Islet of Langerhans (tissue), 1 donor: ENCODE results near the gene SNAP47.

Experiments
- FAIRE-seq: peaks from one replicate; lab custom pipeline; 2011; peaks lifted over from hg19 to GRCh38; lab: Jason Lieb, UNC

SNAP47 gene

DNA sequence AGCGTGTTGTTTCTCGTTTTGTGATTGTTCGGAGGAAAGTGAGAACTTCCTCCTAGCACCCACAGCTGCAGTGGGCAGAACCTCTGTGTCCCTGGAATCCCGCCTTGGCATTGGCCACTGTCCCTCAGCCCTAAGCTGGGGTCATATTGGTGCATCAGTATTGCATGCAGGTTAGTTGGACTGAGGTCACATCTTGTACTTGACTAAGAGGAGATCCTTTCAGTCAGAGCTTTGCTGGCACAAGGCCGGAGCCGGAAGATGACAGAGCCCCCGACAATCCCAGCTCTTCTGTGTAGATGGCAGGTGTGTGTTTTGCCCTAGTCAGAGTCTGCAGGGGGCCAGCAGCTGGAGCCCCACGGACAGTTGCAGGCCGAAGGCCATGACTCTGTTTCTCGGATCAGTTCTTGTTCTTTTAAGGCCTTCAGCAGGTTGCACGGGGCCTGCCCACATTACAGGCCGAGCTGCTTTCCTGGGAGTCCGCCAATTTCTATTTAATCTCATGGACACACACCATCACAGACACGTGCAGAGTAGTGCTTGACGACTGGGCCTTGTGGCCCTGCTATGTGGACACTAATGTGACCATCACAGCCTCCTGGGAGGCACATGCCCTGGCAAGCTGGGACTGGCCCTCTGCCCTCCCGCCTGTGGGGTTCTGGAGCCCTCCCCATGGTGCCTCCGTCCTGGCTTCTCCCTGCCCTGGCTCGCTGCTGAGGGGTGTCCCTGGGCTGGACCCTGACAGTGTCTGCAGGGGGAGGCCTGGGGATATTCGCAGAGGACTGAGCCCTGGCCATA is 14.9 kb downstream of the SNAP47 start:
- no peak for FAIRE-seq

DNA sequence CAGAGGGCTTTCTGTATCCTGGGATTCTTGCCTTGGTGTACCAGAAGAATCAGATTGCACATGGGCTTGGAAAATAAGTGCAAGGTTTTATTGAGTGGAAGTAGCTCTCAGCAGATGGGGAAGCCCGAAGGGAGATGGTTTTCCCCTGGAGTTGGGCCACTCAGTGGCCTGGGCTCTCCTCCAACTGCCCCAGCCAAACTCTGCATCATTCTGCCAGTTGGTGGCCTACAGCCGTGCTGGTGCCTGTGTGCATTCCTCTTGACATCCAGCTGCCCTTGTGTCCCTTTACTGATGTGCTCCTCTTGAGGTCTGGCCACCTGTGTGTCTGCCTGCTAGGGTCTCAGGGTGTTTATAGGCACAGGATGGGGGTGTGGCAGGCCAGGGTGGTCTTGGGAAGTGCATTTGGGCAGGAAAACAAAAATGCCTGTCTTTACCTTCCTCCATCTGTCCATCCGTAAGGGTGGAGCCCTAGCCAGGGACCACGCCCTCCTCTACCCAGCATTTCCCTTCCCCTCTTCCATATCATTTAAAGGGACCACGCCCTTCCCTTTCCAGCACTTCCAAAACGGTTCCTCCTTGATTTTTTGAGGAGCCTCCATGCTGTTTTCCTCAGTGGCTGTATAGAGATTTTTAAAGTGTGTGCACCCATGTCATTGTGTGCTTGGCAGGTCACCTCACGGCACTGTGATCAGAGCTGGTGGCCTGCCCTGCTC is 18.9 kb downstream of the SNAP47 start:
- no peak for FAIRE-seq

DNA sequence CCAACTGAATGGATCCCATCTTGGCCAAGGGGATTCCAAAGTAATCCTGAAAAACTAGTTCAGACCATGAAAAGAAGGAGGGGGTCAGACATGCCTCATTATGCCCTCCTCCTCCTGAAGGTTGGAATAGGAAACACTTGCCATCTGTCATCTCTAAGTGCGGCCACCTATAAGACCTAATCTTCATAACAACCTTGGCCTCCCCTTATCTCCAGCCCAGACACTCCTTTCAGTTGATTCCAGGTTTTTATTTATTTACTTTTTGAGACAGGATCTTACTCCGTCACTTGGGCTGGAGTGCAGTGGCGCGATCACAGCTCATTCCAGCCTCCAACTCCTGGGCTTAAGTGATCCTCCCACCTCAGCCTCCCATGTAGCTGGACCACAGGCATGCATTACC is 19.7 kb downstream of the SNAP47 start:
- FAIRE-seq = no peak

DNA sequence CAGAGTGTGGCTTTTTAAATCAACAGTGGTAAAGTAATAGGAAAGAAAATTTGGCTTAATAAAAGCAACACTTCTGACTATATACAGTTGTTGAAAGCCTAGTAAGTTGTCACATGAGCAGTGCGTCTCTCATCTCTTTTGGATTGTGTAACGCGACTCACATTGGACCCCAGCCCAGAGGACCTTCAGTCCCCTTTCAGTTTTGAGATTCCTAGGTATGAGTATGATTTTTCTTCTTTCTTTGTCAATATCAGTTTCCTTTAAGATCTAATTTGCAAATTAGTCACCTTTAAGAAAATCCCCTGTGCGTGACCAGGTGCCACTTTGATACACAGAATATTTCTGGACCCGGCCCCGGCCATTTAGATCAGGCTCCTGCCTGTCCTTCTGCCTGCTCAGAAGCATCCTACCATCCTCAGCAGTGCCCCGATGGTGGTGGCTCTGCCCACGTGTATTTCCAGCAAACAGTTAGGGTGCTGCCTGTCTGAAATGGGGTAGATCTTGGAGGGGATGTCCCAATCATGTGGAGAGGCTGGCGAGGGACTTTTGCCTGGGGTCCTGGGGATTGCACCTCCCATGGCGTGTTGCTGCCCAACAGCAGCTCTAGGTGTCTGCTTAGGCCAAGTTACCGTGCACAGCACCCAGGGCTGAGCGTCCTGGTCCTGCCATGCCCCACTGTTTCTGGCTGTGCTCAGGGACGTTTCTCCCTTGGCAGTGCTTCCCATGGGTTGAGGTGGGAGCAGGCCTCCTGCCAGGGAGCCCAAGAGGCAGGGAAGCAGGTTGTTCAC is 21.1 kb downstream of the SNAP47 start:
- no peak for FAIRE-seq

DNA sequence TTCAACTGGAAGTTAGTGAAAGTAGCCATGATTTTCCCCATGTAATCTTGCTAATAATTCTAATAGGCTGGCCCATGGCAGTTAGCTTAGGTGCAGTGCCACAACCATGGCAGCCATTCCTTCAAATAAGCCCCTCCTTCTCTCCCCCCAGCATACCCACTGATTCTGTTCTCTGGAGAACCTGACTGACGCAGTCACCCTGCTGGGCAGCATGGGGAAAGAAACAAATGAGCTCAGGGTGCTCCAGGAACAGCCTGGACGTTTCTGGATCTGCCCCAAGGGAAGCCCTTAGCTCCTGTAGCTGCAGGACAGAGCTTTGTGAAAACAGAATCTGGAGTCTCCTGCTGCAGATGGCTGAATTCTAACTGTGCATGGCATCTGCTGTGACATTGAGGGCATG is 22.5 kb downstream of the SNAP47 start:
- no peak for FAIRE-seq

DNA sequence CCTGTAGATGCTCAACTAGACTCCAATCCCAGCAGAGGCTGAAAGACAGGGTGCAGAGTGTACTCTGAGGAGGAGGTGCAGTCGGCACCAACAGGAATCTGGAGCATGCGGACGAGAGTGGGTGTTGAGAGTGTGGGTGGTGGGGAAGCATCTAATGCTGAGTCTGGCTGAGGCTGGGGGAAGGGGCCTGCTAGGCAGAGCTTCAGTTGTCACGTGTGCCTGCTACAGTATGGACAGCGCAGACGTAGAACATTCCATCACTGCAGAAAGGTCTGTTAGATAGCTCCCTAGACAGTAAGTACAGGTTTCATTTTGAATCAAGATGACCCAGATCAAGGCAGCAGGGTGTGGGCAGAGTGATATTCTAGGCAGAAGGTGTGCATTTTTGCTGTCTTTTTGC is 23.1 kb downstream of the SNAP47 start:
- FAIRE-seq = no peak

DNA sequence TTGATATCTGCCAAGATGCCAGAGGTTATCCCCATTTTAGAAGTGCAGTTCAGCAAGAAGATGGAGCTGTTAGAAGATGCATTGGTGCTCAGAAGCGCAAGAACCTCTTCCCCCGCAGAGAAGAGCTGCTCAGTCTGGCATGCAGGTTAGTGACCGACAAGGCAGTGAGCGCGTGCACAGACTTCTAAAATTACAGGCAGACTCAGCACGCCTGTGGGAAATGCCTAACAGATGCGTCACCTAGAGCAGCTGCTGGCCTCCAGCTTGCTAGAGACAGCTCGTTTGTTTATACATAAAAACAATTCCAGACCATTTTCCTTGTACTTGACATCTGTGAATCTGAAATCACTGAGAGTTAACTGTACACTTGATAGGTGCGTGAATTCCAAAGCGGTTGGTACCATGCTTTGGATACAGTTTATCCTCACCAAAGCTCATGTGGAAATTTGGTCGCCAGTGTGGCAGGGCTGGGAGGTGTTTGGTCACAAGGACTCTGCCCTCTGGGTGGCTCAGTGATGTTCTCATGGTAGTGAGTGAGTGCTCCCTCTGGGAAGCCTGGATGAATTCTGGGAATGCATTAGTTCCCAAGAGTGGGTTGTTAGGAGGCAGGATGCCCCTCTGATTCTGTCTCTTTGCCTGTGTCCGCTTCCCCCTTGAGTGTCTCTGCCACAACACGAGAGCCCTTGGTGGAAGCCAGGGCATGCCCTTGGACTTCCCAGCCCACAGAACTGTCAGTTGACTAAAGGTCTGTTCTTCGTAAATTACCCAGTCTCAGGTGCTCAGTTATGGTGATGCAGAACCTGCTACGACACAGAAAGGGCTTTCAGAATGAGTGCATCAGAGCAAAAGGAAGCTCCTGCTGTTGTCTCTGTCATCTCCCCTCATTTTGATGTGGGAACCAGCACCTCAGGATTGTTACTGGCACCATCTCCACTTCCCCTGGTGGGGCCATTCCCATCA is 24.4 kb downstream of the SNAP47 start:
- no peak for FAIRE-seq

GRCh38 chr1:227760377-227760776 is 25.1 kb downstream of the SNAP47 start:
- no peak for FAIRE-seq

DNA sequence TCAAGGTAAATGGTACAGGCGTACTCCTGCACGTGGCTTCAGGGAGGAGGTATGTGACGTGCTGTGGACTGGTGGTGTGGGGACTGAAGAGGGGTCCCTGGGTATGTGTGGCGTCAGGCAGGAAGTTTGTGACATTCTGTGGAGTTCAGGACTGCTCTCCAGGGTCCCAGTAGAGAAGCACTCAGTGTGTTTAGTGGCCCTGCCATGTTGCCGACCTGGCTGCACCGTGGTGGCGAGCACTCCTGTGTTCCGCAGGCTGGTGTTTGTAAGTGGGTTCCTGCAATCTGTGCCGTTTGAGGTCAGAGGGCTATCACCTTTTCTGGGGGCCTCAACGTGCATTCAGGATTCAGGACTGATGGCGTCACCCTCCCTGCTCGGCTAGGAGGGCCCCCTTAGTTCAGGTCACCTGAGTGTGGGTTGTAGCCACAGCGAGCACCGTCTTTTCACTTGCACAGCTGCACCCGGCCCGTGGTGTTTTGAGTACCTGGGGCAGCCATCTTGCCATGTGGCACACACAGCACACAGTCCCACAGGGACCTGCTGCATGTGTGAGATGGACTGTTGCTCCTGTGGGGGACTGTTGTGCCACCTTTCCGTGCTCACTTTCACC is 26.5 kb downstream of the SNAP47 start:
- no peak for FAIRE-seq

DNA sequence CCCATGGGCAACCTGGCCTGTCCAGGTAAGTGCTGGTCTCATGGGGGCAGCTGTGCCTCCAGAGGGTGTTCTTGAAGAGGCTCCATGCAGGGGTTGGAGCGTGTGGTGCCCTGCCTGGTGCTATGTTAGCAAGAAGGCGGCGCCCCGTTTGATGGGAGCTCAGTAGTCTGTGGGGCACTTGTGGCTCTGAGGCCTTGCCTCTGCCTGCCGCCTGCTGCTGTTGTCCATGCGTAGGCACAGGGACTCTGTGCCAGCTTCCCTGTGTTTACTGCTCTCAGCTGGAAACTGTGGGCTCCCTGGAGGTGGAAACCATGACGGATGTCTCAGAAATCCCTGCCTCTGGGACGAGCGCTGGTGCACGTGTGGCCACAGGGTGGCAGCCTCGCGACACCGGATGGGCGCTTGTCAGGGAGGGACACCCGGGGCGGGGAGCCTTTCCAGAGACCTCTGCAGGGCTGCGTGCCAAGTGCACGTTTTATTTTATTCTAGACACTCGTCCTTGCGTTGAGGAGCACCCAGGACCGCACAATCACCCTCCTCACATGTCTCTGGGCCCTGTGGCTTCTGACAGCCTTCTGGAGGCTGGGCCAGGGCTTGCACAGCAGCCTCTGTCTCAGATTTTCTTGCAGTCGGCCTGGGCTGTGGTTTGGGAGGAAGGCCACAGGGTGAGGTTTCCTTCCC is 27.1 kb downstream of the SNAP47 start:
- peak; percentile 72 for FAIRE-seq

- no peak for FAIRE-seq
Observed at GRCh38 chr1:227763246-227764018, 28.2 kb downstream of the SNAP47 start.

DNA sequence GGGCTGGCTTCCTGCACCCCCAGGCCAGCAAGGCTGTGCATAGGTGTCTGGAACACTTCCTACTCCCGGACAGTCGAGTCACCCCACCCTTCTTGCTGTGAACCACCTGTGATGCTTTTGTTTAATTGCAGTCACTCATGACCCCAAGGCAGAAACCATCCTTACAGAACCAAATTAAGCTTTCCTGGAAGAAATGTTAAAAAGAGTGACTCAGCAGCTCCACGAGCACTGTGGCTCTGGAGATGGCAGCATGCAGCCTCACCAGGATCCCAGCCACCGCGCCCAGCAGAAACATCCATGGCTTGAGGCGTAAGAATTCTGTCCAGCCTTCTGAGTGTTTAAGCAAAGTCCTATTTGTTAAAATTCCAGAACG is 28.8 kb downstream of the SNAP47 start:
- FAIRE-seq = no peak

DNA sequence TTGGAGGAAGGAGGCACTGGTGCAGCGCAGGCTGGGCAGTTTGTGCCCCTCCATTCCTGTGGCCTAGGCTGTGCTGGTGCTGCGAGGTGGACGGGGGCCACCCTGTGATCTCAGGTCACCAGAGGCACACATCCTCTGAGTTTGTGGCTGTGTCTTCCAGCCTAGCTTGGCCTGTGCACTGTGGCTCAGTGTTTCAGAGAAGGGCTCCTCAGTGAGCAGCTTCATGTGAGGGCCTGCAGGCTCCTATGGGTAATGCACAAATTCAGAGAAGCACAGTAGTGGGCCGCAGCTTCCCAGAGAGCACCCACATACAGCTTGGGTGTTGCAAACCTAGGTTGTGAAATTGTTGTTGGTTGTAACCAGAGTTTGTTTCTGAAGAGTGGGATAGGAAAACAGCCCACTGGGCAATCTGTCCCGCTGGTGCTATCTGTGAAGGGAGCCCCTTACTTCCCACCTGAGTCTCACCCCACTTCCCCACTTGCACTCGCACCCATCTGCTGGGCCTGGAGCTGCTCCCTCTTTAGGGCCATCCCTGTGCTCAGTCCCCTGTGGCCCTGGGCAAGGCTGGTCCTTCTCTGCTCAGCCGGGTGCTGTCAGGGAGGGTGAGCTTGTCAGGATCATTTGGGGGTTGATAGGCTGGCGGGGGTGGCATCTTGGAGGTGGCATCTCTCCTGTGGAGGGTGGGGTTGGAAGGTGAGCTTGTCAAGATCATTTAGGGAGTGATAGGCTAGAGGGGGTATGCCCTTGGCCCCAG is 30.2 kb downstream of the SNAP47 start:
- FAIRE-seq = no peak

GRCh38 chr1:227766015-227766634 is 30.9 kb downstream of the SNAP47 start:
- no peak for FAIRE-seq

DNA sequence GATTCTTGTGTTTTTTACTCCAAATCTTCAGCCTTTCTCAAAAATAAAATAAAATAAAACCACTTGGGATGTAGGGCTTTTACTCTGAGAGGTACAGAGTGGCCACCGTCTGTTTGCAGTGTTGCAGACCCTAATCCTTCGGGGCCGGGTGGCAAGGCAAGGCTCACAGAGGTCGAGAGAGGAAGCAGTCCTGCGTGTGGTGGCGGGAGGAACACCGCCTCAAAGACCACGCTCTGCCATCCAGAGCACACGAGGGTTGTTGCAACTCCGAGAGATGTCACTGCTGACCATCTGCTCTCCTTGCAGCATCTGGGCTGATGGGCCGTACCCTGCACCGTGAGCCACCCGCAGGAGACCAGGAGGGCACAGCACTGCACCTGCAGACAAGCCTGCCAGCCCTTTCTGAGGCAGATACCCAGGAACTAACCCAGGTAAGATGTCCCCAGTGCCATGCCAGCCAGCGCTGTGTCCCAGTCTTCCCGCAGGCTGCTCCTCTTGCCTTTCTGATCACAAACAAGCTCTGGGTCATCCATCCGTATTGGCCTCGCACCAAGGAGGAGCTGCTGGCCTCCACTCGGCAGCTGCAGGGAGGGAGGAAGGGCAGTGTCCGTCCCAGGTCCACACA is 31.5 kb downstream of the SNAP47 start:
- FAIRE-seq = no peak

DNA sequence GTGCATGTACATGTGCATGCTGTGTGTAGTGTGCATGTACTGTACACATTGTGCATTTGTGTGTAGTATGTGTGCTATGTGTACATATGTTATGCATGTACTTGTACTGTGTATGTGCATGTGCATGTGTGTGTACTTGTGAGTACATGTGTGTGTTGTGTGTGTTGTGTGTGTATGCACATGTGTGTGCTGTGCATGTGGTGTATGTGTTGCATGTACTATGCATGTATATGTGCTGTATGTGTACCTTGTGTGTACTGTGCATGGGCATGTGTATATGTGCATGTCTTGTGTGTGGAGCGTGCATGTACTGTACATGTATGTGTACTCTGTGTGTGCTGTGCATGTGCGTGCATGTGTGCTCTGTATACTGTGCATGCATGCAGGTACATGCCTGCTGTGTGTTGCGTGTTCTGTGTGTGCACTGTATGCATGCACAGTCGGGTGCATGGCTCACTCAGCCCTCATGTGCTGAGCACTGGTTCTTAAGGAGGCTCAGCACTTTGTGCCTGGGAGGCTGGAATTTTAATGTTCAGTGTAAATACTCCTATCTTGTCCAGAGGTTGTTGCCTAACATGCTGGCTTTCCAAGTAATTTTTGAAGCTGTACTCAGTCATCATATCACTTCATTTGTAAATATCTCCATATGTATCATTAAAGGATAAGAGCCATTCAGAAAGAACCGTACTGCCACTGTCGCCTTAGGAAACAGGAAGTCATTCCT is 32.3 kb downstream of the SNAP47 start:
- no peak for FAIRE-seq

DNA sequence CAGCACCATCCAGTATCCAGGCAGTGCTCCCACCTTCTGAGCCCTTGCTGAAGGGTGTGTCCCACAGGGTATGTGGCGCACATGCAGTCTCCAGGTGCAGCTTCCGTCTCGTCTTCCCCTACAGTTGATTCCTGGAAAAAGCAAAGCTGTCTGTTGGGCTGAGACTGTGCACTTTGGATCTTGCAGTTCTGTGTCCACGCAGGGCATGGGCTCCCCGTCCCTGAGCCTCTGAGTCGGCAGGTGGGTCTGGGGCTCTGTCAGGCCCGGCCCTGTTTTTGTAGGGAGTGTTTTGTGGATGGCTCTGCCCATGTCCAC is 32.8 kb downstream of the SNAP47 start:
- no peak for FAIRE-seq

DNA sequence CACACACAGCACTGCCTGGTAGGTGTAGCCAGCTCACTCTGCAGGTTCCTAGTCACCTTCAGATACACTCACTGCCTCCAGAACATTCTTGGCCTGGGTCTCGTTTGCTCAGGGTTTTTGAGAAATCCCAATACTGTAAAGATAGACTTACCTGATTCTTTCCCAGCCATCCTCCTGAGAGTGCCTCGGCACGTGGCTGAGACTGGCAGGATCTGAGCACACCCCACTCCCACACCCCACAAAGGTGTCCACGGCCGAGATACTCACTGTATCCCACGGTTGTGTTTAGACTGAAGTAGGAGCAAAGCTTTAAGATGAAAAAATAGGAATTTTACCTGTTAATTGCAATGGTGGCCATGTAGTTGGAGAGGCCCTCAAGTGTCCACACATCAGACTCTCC is 33.4 kb downstream of the SNAP47 start:
- no peak for FAIRE-seq
